A549 (cell line): ENCODE data around the gene FAM131A. TPM values are rescaled to one million over a fixed set of nuclear protein-coding genes. Genes with fewer than 3 reads are reported as not detected.

Source experiments
- CBX2 ChIP-seq: fragments of 200-600 bp; sonication (generic); IDR thresholded peaks from 2 replicates; pipeline ENCODE4 v1.6.1; 2016; ENCODE audit warnings: low read depth, mild to moderate bottlenecking, borderline replicate concordance
- CBX8 ChIP-seq: fragments of 200-600 bp; sonication (generic); IDR thresholded peaks from 2 replicates; pipeline ENCODE4 v1.6.1; 2016
- CHD4 ChIP-seq: fragments of 200-600 bp; sonication (generic); IDR thresholded peaks from 2 replicates; pipeline ENCODE4 v1.6.1; 2016; ENCODE audit warnings: antibody characterized with exemption, mild to moderate bottlenecking, borderline replicate concordance
- E2F6 ChIP-seq: IDR thresholded peaks from 2 replicates; pipeline ENCODE4 v1.6.1; 2012; ENCODE audit warnings: low read depth, borderline replicate concordance
- EP300 ChIP-seq, 2 experiments: fragments of >200 bp; sonication (Bioruptor Twin); formaldehyde crosslinking; IDR thresholded peaks; 2 replicates in 1 of 2; 3 replicates in 1 of 2; pipeline ENCODE4 v1.6.1; 2016 to 2017
- FOXS1 ChIP-seq: fragments of 250-450 bp; sonication (Bioruptor Pico); IDR thresholded peaks from 2 replicates; pipeline ENCODE4 v1.5.0; 2020; ENCODE audit warnings: mild to moderate bottlenecking, moderate library complexity
- GATA3 ChIP-seq: IDR thresholded peaks from 2 replicates; pipeline ENCODE4 v1.6.1; 2012; ENCODE audit warnings: borderline replicate concordance
- HMGXB4 ChIP-seq: fragments of 250-450 bp; sonication (Bioruptor Pico); IDR thresholded peaks from 2 replicates; pipeline ENCODE4 v1.5.0; 2021; ENCODE audit warnings: mild to moderate bottlenecking, moderate library complexity, borderline replicate concordance
- HOXA7 ChIP-seq: fragments of 250-450 bp; sonication (Bioruptor Pico); IDR thresholded peaks from 2 replicates; pipeline ENCODE4 v1.5.0; 2020; ENCODE audit warnings: mild to moderate bottlenecking, moderate library complexity
- HOXB13 ChIP-seq: fragments of 250-450 bp; sonication (Bioruptor Pico); IDR thresholded peaks from 2 replicates; pipeline ENCODE4 v1.5.0; 2020; ENCODE audit warnings: low read depth, mild to moderate bottlenecking, moderate library complexity
- HOXB5 ChIP-seq: fragments of 250-450 bp; sonication (Bioruptor Pico); IDR thresholded peaks from 2 replicates; pipeline ENCODE4 v1.5.0; 2020; ENCODE audit warnings: mild to moderate bottlenecking, moderate library complexity
- JUN ChIP-seq, 2 experiments: fragments of >200 bp; sonication (Bioruptor Twin); formaldehyde crosslinking; IDR thresholded peaks; 2 replicates in 1 of 2; 3 replicates in 1 of 2; pipeline ENCODE4 v1.6.1; 2016 to 2017
- JUNB ChIP-seq: fragments of >200 bp; sonication (Bioruptor Twin); formaldehyde crosslinking; IDR thresholded peaks from 2 replicates; pipeline ENCODE4 v1.6.1; 2016
- KDM1A ChIP-seq: fragments of 200-600 bp; sonication (generic); IDR thresholded peaks from 2 replicates; pipeline ENCODE4 v1.6.1; 2016; ENCODE audit warnings: low read depth, mild to moderate bottlenecking
- KDM5A ChIP-seq: fragments of 200-600 bp; sonication (generic); IDR thresholded peaks from 2 replicates; pipeline ENCODE4 v1.6.1; 2016; ENCODE audit warnings: antibody characterized with exemption, mild to moderate bottlenecking
- MYC ChIP-seq: IDR thresholded peaks from 2 replicates; pipeline ENCODE4 v1.6.1; 2012; ENCODE audit warnings: mild to moderate bottlenecking, inconsistent platforms, low read length, improper control_type of control experiment, borderline replicate concordance
- NFE2L2 ChIP-seq: fragments of 150-350 bp; conservative IDR thresholded peaks from 2 replicates; pipeline ENCODE4 v1.6.1; 2014; ENCODE audit warnings: low read length
- RCOR1 ChIP-seq: fragments of 150-350 bp; IDR thresholded peaks from 2 replicates; pipeline ENCODE4 v1.6.1; 2014; ENCODE audit warnings: antibody characterized with exemption, low read length, low read depth
- RFX5 ChIP-seq: fragments of 450-650 bp; IDR thresholded peaks from 2 replicates; pipeline ENCODE4 v1.7.1; 2014; ENCODE audit warnings: antibody characterized with exemption, mild to moderate bottlenecking, moderate library complexity
- SMC3 ChIP-seq: fragments of >200 bp; sonication (Bioruptor Twin); formaldehyde crosslinking; IDR thresholded peaks from 3 replicates; pipeline ENCODE4 v1.6.1; 2018; ENCODE audit warnings: inconsistent platforms
- SREBF2 ChIP-seq: fragments of 450-650 bp; IDR thresholded peaks from 2 replicates; pipeline ENCODE4 v1.6.1; 2014; ENCODE audit warnings: mild to moderate bottlenecking, moderate library complexity
- TFCP2L1 ChIP-seq: fragments of 250-450 bp; sonication (Bioruptor Pico); IDR thresholded peaks from 2 replicates; pipeline ENCODE4 v1.5.0; 2021; ENCODE audit warnings: mild to moderate bottlenecking
- USF2 ChIP-seq: fragments of 450-650 bp; IDR thresholded peaks from 2 replicates; pipeline ENCODE4 v1.6.1; 2014; ENCODE audit warnings: antibody characterized with exemption
- ZC3H11A ChIP-seq: fragments of 450-650 bp; IDR thresholded peaks from 2 replicates; pipeline ENCODE4 v1.6.1; 2014; ENCODE audit warnings: antibody characterized with exemption, mild to moderate bottlenecking
- polyA plus RNA-seq, 4 experiments: library from polyadenylated mRNA; depleted of rRNA in 3 of 4; stranded (reverse); fragments of >200 nt; fragmentation: RNase III in 1 of 4; extraction: RNeasy Plus Mini Kit Qiagen cat#74134 plus additional on column Dnase treatment in 1 of 4; gene quantifications; 2 replicates in 3 of 4; 3 replicates in 1 of 4; pipeline ENCODE4 v1.2.3, GENCODE V29; 2011 to 2017
- TF ChIP-seq, protein P1 (sequence below): fragments of >200 bp; sonication (Bioruptor Twin); formaldehyde crosslinking; IDR thresholded peaks from 2 replicates; pipeline ENCODE4 v1.6.1; 2016
- TF ChIP-seq, protein P2 (sequence below): fragments of 250-450 bp; sonication (Bioruptor Pico); IDR thresholded peaks from 2 replicates; pipeline ENCODE4 v1.5.0; 2020; ENCODE audit warnings: low read depth, mild to moderate bottlenecking, moderate library complexity

The FAM131A gene
- polyA plus RNA-seq, 2 of the 4 experiments (the other 2 are of a cell fraction) = 5.2 to 6.1 TPM

DNA sequence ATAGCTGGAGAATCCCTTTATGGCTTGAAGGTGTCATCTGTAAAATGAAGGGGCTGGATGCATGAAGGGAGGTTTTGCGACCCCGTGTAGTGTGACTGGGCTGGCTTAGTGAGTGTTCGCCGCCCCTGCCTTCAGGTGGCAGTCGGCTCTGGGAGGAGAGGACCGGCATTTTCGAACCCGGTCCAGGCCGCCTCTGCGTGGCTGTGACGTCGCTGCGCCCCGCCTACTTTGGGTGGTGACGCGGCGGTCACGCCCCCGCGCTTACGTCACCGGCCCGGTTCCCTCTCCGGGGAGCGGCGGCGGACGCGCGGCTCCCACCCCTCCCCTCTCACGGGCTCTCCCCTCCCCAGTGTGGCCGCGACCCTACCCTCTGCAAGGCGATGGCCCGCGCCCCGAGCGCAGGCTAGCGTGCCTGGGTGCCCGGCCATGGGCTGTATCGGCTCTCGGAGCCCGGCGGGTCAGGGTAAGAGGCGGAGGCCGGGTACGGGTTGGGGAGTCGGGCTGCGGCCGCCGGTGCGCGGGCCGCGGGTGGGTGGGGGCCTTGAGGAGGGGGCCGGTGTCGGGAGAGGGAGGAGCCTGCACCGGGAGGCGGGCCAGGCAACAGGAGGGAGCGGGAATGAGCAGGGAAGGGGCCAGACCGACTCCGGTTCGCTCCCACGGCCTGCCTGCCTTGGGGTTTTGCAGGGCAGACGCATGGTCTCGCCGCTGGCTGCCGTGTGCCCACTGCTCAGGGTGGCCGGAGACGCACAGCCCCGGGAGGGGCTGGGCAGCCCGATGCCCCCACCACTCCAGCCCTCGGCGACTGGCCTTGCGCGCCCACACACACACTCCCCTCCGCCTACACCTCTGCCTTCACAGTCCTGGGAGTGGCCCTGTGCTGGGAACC is 1.5 kb upstream of the FAM131A start (continued):
- TF ChIP-seq CHD4 (no peak), CBX8 (no peak), CBX2 (no peak), HOXB13 (CRISPR knock-in tag) (no peak), E2F6 (no peak), RFX5 (no peak), HOXB5 (CRISPR knock-in tag) (peak; percentile 32; the same call in 1 of the 2 replicates), GATA3 (no peak), MYC (0 out of 2 replicates have a peak, but pooled peaks have one; percentile 20), RCOR1 (no peak), EP300 (IDR thresholded peaks at IDR 0.05) (no peak), KDM5A (no peak), ZC3H11A (no peak), HOXA7 (CRISPR knock-in tag) (peak; percentile 60; the same call in 1 of the 2 replicates), SREBF2 (no peak), KDM1A (no peak), JUN (IDR thresholded peaks at IDR 0.05) (peak in 1 of 2 experiments; percentile 81; a peak in 3 of 5 replicates), NFE2L2 (no peak), SMC3 (no peak), HMGXB4 (CRISPR knock-in tag) (no peak), TFCP2L1 (CRISPR knock-in tag) (no peak), JUNB (no peak), FOXS1 (CRISPR knock-in tag) (no peak), USF2 (no peak)
- TF ChIP-seq, protein P1, sequence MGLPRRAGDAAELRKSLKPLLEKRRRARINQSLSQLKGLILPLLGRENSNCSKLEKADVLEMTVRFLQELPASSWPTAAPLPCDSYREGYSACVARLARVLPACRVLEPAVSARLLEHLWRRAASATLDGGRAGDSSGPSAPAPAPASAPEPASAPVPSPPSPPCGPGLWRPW = no peak
- TF ChIP-seq, protein P2, sequence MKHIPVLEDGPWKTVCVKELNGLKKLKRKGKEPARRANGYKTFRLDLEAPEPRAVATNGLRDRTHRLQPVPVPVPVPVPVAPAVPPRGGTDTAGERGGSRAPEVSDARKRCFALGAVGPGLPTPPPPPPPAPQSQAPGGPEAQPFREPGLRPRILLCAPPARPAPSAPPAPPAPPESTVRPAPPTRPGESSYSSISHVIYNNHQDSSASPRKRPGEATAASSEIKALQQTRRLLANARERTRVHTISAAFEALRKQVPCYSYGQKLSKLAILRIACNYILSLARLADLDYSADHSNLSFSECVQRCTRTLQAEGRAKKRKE (CRISPR knock-in tag) = no peak
- TF ChIP-seq, all 56 proteins: peak for 11
